GM18907 (cell line): ENCODE results near the gene ORAI2.
"Not testable (repeated sequence)": the region's sequence is repeated elsewhere in the genome, so short reads cannot be mapped to it uniquely, and the experiment has no call there.

Source experiments
- ATAC-seq: cut with Tn5 transposase; IDR thresholded peaks from one replicate; pipeline ENCODE4 v1.9.1; 2021; ENCODE audit warnings: mild to moderate bottlenecking, moderate library complexity; ENCODE audit not compliant: unreplicated experiment

ORAI2 gene

DNA sequence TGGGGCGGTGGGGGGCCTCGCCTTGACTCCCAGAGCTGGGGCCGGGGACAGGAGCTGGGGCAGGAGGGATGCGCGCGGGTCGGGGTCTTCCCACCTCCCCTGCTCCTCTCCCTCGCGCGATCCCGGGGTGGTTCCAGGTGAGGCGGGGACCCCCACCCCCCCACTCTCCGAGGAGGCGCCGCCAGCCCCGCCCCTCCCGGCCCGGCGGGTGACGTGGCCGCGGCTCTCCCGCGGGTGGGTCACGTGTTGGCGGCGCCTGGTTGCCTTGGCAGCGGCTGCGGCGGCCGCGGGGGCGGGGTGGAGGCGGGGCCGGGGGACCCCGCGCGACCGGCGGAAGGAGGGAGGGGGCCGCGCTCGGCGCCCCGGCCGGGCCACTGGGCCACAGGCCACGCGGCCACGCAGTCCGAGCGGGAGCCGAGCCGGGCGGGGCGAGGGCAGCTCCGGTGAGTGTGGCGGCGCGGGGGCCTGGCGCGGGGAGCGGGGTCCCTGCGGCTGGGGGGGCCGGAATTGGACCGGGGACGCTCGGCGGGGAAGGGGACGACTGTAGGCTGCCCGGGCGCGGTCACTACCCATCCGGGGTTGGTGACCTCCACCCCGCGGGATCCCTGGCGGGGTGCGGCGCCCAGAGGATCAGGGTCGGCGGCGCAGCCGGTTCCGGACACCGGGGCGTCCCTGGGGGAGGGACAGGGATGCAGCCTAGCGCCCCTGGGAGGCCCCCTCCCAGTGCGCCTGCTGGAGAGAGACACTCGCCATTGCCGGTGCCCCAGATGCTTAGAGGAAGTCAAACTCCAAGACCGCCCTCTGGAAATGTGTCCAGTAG, at the start of gene ORAI2:
TSS of gene ORAI2 (plus strand) at position 357 of the 820 bp plus-strand sequence. CDS start 5,382 bp downstream, outside the sequence.
- peak; percentile 47 for ATAC-seq

DNA sequence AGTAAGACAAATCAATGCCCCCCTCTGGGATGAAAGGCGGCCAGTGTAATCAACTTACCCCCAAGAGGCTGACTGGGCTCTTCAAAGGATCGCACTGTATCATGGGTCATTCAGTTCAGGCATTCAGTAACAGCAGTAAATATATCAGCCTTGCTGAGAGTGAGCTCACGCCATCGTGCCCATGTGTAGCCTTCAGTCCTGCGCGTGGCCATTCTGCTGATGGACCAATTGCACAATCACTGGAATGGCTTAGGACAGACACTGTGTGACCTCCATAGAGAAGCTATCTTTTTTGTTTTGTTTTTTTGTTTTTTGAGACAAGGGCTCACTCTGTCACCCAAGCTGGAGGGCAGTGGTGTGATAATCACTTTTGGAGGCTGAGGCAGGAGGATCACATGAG, 46.3 kb upstream of the ORAI2 start:
- no peak for ATAC-seq

DNA sequence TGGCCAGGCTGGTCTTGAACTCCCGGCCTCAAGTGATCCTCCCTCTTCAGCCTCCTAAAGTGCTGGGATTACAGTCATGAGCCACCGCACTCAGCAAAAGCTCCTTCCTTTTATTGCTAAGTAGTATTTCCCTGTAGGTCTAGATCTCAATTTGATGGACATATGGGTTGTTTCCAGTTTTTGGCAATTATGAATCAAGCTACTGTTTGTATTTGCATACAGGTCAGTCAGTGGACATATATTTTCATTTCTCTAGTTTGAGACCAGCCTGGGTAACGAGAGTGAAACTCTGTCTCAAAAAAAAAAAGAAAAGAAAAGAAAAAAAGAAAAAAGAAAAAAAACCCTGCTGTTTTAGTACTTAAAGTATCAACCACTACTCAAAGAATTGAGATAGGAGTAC, 43.6 kb upstream of the ORAI2 start:
- no peak for ATAC-seq

DNA sequence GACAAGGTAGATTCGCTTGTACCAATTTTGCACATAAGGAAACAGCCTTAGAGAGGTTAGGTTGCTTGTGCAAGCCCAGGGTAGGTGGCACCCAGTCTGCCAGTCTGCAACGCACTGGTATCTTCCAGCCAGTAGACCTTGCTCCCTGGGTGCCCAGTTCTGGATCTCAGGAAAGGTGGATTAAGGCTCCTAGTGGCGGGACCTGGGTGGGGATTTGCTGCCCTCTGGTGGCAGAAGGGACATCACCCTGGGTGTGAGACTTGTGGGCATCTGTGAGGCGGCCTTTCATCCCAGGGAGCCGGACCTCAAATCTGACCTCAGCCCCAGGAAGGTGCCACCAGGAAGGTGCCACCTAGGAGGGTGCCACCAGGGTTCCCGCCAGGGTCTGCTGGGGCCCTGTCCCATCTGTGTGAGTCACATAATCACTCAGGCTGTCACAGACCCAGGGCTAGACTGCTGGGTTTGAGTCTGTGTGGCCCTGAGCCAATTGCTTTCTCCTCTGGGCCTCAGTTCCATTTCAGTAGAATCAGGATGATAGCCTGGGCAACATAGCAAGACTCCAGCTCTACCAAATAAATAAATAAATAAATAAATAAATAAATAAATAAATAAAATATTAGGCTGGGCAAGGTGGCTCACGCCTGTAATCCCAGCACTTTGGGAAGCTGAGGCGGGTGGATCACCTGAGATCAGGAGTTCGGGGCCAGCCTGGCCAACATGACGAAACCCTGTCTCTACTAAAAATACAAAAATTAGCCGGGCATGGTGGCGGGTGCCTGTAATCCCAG, 42.5 kb upstream of the ORAI2 start:
- peak; percentile 45 for ATAC-seq

DNA sequence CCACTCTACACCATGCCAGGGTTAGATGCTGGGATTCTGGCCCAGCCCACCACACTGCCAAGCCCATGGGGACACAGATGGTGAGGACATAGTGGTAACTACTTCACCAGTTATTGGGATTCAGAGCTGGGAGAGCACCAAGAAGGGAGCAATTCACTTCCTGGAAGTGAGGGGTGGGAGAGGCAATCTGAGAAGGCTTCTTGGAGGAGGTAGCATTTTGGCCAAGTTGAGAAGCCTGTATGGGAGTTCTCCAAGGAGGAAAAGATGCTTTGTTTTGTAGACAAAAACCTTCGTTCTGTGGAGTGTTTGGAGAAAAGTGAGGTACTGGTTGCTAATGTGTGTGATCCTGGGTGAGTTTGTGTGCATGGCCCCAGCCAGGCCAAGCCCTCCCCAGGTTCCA, 41.0 kb upstream of the ORAI2 start:
- ATAC-seq, result no peak

GRCh38 chr7:102393467-102393866, 39.9 kb upstream of the ORAI2 start:
- ATAC-seq, result no peak

GRCh38 chr7:102395592-102395872, 37.8 kb upstream of the ORAI2 start:
- ATAC-seq, result no peak

- ATAC-seq, result peak; percentile 97
Measured at GRCh38 chr7:102395873-102396709, 37.3 kb upstream of the ORAI2 start, which contains the start of gene PRKRIP1. PRKRIP1 (plus strand) TSS chr7:102396363; CDS start chr7:102396412, 49 bp downstream.

DNA sequence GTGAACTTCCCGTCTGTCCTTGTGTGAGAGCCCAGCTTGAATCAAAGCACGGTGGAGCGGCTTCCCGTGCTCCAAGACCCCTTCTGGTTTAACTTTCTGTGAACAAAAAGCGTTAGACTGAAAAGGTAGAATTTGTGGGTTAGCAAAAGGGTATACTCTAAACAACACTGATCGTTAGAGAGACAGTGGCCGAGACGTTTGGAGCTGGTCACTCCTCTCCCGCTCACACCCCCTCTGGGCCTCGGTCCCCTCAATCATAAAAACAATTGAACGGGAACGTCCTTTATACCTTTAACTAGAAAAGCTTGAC, 36.7 kb upstream of the ORAI2 start:
- no peak for ATAC-seq

- ATAC-seq, result no peak
Measured at GRCh38 chr7:102398543-102398942, 34.8 kb upstream of the ORAI2 start.

- ATAC-seq, result no peak
Measured at GRCh38 chr7:102400360-102400759, 33.0 kb upstream of the ORAI2 start.

DNA sequence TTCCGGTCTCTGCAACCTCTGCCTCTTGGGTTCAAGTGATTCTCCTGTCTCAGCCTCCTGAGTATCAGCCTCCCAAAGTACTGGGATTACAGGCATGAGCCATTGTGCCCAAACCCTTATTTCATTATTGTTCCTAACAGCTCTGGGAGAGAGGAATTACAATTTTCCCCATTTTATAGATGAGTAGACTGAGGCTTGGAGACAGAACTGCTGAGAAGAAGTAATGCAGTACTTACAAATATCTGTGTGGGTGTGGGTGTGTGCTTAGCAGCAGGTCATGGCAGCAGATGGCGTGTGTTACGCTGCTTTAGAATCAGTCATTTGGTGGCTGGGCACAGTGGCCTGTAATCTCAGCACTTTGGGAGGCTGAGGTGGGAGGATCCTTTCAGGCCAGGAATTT, 29.8 kb upstream of the ORAI2 start:
- ATAC-seq, result no peak

DNA sequence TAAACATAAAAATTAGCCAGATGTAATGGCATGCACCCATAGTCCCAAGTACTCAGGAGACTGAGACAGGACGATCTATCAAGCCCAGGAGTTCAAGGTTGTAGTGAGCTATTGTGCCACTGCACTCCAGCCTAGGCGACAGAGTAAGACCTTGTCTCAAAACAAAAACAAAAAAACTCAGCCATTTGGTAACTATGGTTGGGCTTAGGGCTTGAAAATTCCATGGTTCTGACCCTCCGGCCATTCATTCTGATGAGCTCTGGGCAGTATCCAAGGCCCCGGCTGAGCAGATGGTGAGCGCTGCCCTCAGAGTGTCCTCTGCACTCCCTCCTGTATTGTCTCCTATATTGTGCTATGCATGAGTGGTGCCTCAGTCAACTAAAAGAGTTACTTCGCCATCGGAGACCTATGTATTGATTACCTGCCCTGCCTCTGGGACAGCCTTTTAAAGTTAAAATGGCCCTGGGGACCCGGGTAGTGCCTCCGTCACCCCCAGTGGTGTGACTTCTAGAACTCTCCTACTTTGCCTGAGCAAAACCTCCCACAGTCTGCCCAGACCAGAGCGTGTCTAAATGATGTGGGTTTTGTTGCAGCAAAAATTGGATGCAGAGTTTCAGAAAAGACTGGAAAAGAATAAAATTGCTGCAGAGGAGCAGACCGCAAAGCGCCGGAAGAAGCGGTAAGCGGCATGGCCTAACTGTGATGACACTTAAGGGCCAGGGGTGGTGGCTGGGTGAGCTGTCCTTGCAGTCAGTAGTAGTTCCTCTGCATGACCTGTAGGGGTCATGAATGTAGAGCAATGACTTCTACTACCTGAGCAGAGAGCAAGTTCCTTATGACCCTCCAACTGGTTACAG, 29.1 kb upstream of the ORAI2 start:
- peak; percentile 83 for ATAC-seq

- ATAC-seq, result not testable (repeated sequence)
Measured at GRCh38 chr7:102404862-102405188, 28.6 kb upstream of the ORAI2 start.

DNA sequence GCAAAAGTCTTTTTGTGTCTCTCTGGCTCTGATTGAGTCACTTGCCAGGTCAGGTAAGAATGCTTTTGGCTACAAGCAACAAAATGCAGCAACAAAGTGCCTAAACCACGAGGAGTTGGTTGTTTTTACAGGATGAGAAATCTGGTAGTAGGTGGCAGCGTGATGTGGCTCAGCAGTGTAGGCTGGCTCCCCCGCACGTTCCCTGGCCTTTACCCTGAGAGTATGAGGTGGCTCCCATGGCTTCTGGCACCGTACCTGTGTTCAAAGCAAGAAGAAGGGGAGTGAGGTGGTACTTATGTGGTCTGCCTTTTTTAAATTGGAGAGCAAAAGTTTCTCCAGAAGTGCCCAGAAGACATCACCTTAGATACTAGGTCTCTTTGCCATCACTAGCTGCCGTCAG, 25.5 kb upstream of the ORAI2 start:
- ATAC-seq, result no peak

GRCh38 chr7:102408530-102408929, 24.8 kb upstream of the ORAI2 start:
- peak; percentile 67 for ATAC-seq

DNA sequence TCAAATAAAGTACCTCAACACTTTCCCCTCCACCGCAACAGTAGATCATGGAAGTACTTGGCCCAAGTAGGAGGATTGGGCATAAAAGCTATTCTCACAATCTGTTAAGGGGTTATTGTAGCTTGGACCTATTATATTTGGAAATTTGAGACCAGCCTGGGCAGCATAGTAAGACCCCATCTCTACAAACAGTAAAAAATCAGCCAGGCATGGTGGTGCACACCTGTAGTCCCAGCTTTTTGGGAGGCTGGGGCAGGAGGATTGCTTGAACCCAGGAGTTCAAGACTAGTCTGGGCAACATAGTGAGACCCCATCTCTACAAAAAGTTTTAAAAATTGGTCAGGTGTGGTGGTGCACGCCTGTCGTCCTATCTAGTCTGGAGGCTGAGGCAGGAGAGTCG, 24.0 kb upstream of the ORAI2 start:
- ATAC-seq, result no peak

GRCh38 chr7:102410123-102410522, 23.3 kb upstream of the ORAI2 start:
- ATAC-seq, result no peak

- no peak for ATAC-seq
Measured at GRCh38 chr7:102410918-102411317, 22.5 kb upstream of the ORAI2 start.

- no peak for ATAC-seq
Measured at GRCh38 chr7:102412548-102412947, 20.8 kb upstream of the ORAI2 start.

GRCh38 chr7:102413091-102413490, 20.3 kb upstream of the ORAI2 start:
- no peak for ATAC-seq
